Activated gamma-delta T cell treated with Interleukin-2 at 50 U/mL for 16 hours (primary cell): ENCODE data around the gene SLC7A8.
"Not testable (repeated sequence)": the region's sequence is repeated elsewhere in the genome, so short reads cannot be mapped to it uniquely, and the experiment has no call there.

ENCODE experiments used
- DNase-seq: peaks from one replicate; pipeline ENCODE4 v3.0.0-alpha.2; 2020

The SLC7A8 gene

GRCh38 chr14:23112359-23113178 lies 70.9 kb downstream of the SLC7A8 start:
- no peak for DNase-seq

- no peak for DNase-seq
These were observed 72.7 kb downstream of the SLC7A8 start for GRCh38 chr14:23110579-23111365.

- DNase-seq, result no peak
These were observed 73.7 kb downstream of the SLC7A8 start for GRCh38 chr14:23109769-23110168.

GRCh38 chr14:23108169-23108568 lies 75.3 kb downstream of the SLC7A8 start:
- not testable (repeated sequence) for DNase-seq

DNA sequence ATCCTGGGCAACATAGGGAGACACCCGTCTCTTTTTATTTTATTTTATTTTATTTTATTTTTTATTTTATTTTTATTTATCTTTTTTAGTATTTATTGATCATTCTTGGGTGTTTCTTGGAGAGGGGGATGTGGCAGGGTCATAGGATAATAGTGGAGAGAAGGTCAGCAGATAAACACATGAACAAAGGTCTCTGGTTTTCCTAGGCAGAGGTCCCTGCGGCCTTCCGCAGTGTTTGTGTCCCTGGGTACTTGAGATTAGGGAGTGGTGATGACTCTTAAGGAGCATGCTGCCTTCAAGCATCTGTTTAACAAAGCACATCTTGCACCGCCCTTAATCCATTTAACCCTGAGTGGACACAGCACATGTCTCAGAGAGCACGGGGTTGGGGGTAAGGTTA lies 75.8 kb downstream of the SLC7A8 start:
- DNase-seq, result not testable (repeated sequence)

DNA sequence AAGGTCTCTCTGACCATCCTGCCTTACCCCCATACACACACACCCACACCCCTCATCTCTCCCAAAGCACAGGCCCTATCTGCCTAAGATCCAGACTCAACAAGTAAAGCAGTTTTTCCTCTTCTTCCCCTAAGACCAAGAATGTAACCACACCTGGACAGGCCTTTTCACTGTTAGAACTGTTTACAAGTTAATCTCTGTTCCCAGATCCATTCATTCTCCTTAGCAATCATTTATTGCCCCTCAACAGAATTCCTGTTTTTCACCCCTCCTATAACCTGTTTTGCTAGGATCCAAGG lies 76.8 kb downstream of the SLC7A8 start:
- DNase-seq, result no peak

DNA sequence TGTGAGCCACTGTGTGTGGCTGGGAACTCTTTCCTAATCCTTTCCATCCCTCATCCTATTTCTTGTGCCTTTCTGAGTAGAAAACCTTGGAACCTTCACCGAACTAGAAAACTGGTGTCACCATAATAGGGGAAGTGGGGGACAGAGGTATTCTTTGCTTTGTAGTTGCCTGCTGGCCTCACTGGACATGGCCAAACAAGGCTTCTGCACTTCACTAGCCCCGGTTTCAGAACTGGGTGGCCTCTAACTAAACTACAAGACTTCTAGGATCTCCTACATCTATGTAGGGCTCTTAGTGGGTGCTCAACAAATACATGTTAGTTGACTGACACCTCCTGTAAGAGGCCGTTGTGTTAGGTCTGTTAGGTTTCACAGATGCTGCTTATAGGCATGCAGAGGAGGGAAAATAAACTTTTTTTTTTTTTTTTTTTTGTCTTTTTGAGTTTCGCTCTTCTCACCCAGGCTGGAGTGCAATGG lies 78.1 kb downstream of the SLC7A8 start:
- no peak for DNase-seq

DNA sequence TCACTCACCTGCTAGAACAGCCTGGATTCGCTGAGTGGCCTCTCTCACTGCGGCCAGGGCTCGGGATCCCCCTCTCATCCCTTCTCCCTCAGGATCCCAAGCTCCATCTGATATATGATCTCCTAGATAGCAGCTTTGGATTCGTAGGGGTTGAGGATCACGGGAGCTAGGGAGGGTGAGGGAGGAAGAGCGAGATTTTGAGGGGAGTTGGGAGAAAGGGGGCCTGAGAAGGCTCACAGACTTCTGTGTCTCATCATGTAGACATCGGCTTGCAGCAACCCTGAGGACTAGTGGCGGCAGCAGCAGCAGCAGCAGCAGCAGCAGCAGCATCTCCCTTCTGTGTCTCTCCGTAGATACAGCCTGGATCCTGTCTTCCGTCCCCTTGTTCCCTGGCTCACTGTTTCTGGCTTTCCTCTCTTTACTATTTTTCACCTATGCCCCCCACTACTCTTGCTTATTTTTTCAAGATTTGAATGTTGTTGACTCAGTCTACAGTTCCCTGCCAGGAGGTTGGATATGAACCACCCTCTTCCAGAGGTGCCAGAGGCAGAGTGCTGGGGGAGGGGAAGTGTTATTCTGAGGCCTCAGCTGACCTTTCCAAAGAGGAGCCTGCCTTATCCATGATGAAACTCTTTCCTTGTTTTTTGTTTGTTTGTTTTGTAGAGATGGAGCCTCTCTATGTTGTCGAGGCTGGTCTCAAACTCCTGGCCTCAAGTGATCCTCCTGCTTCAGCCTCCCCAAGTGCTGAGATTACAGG lies 78.7 kb downstream of the SLC7A8 start, which contains the start of gene CIROP:
TSS of gene CIROP (minus strand) at position 399 of the 757 bp plus-strand sequence. CDS start at position 330, 69 bp downstream.
- no peak for DNase-seq

DNA sequence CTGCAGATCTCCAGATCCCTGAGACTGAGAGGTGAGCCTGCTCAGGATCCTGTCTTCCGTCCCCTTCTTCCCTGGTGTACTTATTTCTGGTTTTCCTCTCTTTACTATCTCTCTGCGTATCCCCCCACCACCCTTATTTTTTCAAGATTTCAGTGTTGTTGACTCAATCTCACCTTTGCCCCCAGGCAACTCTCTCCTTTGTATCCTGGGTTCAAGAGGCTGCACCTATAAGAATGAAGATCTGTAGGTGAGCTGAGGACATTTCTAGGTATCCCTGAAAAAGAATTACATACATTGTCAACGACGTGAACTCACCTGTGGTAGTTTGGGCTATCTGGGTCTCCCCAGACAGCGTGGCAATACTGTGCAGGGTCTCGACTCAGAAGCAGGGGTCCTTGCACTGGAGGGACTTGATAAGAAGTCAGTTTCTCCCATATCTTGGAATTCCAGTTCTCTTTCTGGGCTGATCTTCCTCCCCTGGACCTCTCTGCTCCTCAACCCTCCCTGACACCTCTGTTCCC lies 79.3 kb downstream of the SLC7A8 start:
- no peak for DNase-seq

DNA sequence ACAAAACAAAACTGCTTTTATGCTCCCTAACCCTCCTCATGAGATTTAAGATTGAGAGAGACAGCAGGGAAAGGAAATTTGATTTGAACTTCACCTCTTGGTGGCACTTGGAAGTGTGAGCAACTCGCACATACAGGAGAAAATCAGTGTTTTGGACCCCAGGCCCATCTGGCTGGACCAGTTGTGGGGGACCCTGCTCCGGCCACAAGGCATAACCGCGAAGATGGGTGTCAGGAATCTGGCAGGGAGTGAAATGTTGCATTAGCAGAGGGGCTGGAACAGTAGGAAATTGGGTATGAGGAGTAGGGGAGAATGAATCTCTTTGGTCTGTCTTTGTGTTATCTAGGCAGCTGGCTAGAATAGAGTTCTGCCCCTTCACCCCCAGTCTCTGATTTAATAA lies 79.9 kb downstream of the SLC7A8 start:
- DNase-seq, result no peak

GRCh38 chr14:23102801-23103200 lies 80.7 kb downstream of the SLC7A8 start:
- DNase-seq, result no peak

GRCh38 chr14:23101986-23102625 lies 81.4 kb downstream of the SLC7A8 start:
- no peak for DNase-seq

DNA sequence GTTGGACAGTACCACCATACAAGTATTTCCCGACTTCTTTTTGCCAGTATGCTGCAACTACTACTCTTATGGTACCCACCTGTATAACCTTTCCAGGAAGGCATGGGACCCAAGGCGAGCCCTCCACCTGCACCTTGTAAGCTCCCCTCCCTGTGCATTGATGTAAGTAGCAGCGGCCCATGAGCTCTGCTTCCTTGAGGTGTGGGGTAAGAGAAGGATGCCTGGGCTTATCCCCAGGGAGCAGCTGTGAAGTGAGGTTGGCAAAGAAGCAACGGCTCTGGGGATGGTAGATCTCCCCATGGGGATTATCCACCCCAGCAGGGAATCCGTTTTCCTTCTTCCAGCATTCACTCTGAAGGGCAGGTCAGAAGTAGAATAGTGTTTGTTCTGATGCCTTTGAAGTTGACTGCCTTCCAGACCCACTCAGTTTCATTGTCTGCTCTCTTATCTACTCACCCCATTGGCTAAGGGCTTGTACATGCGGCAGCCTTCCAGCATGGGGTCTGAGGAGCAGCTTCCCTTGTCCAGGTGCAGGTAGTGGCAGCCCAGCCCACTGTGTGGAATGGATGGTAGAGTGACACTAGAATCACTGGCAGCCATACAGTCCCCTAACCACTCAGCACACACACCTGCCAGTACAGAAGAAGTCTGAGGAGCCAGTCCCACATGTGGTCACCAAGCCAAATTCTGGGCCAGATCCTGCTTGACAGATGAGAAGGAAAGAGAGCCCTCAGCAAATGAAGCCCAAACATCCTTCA lies 82.1 kb downstream of the SLC7A8 start:
- no peak for DNase-seq

DNA sequence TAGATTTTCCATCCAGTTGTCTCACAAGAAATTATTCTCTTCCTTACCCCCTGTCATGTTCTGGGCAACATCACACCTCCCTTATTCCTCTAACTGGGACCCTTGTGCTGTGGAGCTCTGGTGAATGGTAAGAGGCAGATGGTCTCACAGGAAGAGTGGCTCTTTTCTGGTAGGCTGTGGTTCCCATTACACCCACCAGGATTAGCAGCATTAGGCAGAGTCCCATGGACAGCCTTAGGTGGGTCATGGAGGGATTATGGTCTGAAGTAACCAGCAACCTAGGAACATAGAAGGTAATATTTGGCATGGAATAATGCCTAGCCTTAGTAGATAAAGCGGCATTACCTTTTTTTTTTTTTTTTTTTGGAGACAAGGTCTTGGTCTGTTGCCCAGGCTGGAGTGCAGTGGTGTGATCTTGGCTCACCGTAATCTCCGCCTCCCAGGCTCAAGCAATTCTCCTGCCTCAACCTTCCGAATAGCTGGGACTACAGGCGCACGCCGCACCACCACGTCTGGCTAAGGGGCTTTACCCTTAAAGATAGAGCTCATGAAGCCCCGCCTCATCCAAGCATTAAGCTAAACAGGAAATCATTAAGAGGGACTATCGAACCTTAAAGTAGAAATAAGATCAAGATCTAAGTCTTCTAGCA lies 84.1 kb downstream of the SLC7A8 start:
- no peak for DNase-seq

- no peak for DNase-seq
These were observed 85.7 kb downstream of the SLC7A8 start for GRCh38 chr14:23097786-23098185.

- DNase-seq, result peak; percentile 100
These were observed 88.0 kb downstream of the SLC7A8 start, which contains the start of gene C14orf119 for GRCh38 chr14:23095196-23096108. C14orf119 (plus strand) TSS chr14:23095505; CDS start chr14:23097659, 2,154 bp downstream.

GRCh38 chr14:23094666-23095195 lies 88.7 kb downstream of the SLC7A8 start, which contains the start of gene ACIN1:
ACIN1 (minus strand) TSS chr14:23095136; CDS start chr14:23095112, 24 bp downstream.
- DNase-seq, result peak; percentile 63

DNA sequence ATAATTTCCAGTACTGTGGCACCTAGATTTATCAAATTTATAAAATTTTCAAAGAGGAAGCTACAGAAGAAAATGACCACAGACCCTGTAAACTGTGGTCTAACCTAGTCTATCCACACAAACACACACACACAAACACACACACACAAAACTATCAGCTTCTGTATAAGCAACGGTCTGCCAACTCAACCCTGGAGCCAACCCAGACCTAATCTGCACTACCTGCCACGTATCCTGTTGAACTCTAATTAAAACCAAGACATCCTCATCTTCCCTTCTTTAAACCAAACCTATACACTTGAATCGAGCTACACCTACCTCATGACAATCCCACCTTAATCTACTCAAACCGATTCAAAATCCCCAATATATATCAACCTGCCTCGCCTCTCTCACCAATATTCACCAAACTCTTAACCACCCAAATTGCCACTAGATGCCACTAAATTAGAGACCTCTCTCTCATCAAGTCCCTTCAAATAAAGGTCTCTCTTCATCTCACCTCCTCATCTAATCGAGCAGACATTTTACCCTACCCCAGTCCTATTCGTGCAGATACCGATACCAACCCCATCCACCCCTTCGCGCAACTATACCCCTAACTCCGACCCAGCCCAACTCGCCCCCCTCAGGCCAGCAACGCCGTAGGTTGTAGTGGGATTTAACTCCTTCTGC lies 89.3 kb downstream of the SLC7A8 start:
- DNase-seq, result no peak

GRCh38 chr14:23093526-23093925 lies 89.9 kb downstream of the SLC7A8 start:
- no peak for DNase-seq
